Pulmonary artery endothelial cell (primary cell): Measurements from ENCODE around the gene ATP4B. TPM values are rescaled to one million over a fixed set of nuclear protein-coding genes. Genes with fewer than 3 reads are reported as not detected.

Experiments
- DNase-seq: peaks from one replicate; pipeline ENCODE4 v3.0.0-alpha.2; 2011; ENCODE audit warnings: low read depth, low spot score
- total RNA-seq: library from RNA; depleted of rRNA; stranded (reverse); fragments of >200 nt; gene quantifications from 2 replicates; pipeline ENCODE4 v1.2.3, GENCODE V29; 2014

ATP4B gene
- total RNA-seq, 1 donor from 2014 or later = 0.13 TPM

- no peak for DNase-seq
Observed at GRCh38 chr13:113607889-113608635, 49.9 kb downstream of the ATP4B start.

GRCh38 chr13:113607056-113607888 lies 50.7 kb downstream of the ATP4B start:
- no peak for DNase-seq

DNA sequence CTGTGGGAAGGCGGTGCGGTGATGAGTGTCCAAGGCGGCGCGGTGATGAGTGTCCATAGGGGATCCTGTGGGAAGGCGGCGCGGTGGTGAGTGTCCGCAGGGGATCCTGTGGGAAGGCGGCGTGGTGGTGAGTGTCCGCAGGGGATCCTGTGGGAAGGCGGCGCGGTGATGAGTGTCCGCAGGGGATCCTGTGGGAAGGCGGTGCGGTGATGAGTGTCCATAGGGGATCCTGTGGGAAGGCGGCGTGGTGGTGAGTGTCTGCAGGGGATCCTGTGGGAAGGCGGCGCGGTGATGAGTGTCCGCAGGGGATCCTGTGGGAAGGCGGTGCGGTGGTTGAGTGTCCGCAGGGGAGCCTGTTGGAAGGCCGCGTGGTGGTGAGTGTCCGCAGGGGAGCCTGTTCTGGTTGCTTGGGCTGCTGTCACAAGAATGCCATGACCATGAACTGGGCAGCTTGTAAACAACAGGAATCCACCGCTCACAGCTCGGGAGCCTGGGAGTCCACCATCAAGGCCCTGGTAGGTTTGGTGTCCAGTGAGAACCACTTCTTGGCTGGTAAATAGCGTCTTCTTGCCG lies 52.0 kb downstream of the ATP4B start:
- DNase-seq = no peak

GRCh38 chr13:113605461-113605860 lies 52.5 kb downstream of the ATP4B start:
- no peak for DNase-seq

DNA sequence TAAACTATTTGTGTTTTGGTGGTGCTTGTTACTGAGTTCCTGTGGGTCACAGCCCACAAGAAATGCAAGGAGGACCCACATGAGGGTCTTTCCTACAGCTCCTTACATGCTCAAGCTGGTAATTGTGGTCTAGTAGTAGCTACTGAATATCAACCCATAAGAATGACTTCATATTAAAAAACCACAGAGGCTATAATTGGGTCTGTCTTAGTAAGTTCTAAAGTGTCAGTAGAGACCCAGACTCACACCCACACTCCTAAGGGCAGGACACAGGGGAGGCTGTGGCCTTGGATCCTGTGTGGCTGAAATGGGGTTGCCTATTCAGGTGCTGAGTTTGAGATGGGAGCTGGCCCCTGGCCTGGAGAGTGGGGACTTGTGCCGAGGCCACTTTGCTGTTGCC lies 53.8 kb downstream of the ATP4B start:
- DNase-seq = no peak

DNA sequence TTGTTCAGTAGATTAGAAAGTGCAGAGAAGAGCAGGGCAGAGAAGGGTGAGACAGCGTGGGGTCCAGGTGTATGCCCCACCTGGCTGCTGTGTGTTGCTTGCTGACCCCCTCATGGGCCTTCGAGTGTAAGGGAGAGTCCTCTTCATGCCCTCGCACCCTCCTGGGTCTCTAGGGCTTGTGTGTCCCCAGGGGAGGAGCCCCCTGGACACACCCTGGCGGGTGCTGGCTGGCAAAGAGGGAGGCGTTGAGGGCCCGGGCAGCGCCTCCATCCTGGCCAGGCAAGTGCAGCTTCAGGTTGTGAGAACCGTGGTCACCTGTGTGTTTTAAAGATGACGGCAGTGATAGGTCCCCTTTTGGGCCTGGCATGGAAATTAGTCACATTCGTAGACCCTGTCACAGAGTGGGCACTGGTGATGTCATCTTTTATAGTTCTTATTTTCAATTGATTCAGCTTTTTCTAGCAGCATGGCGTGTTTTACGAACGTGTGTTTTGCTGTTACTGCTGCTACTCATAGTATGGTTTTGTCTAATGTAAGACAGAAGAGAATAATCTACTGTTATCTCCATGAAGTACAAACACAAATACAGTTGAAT lies 54.8 kb downstream of the ATP4B start:
- no peak for DNase-seq

- no peak for DNase-seq
Observed at GRCh38 chr13:113602291-113602988, 55.6 kb downstream of the ATP4B start.

DNA sequence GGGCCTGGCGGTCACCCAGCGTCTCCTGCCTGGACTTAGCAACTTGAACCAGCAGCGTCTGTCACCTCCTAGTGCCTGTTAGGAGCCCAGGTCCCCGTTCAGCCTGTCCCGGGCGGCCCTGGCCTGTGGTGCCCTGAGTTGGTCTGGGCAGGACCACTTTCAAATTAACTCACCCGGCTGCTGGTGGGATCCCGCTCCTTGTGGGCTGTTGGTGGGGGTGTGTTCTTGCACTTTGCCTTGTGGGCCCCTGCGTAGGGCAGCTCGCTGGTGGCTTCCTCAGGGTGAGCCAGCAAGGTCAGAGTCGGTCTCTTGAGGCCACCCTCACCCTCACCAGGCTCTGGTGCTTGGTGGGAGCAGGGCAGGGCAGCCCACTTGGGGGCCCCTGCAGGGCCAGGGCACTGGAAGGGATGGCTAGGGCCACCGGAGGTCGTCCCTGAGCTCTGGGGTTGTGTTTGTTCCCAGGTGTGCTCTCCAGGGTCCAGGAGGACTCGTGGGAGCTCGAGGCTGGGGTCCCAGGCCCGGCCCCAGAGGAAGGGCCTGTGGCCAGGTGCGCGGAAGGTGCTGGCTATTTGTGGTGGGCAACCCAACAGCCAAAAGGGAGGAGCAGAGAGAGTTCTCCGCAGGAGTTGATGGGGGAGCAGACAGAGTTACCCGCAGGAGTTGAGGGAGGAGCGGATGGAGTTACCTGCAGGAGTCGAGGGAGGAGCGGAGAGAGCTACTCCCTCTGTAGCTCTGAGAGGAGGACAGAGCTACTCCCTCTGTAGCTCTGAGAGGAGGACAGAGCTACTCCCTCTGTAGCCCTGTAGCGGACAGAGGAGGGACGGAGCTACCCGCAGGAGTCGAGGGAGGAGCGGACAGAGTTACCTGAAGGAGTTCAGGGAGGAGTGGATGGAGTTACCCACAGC lies 56.6 kb downstream of the ATP4B start:
- no peak for DNase-seq

GRCh38 chr13:113599391-113599790 lies 58.6 kb downstream of the ATP4B start:
- DNase-seq = no peak

Other genes starting within 250 kb of the ATP4B start
- 0.20 and 0.32 TPM in 2 replicates for gene ADPRHL1, start 204.7 kb downstream of the ATP4B start, total RNA-seq
- gene DCUN1D2, start 167.5 kb downstream of the ATP4B start, total RNA-seq = 7.7 and 8.2 TPM in 2 replicates
- gene TFDP1, start 73.4 kb downstream of the ATP4B start, total RNA-seq = 69.5 and 90.6 TPM in 2 replicates
- gene GRK1, start 9.0 kb upstream of the ATP4B start, total RNA-seq = not detected in 2 replicates
- gene TMEM255B, start 101.0 kb upstream of the ATP4B start, total RNA-seq = 19.1 and 37.3 TPM in 2 replicates
- 92.5 and 127 TPM in 2 replicates for gene GAS6, start 205.9 kb upstream of the ATP4B start, total RNA-seq